ENCODE results near the gene GPC4. TPM values are rescaled to one million over a fixed set of nuclear protein-coding genes. Genes with fewer than 3 reads are reported as not detected.

The GPC4 gene
- total and polyA plus RNA-seq, 10 of the 15 experiments (the other 5 are each of a cell fraction or from before 2014, with no cell fraction given): 0.04 to 5.8 (median 0.13) TPM

DNA sequence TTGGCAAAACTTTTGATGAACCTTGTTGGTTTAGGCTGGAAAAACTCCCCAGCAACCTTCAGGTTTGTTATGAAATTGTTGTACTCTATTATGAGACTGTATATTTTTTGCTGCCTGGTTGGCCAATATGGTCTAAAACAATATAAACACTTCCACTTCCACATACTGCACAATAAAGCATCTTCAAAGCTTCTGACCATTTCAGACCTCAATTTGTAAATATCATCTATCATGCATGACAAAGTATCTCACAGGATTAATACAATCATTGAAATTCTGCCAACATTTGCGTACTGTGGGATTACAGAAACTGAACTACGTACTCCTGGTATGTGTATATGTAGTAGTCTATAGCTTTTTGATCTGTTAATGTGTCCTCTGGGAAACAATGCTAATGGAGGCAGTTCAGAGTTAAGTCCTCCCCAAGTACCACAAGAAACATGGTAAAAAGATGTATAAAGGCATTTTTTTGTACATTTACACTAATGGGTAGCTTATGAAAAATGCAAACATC lies 40.4 kb downstream of the GPC4 start:
- in situ Hi-C loops (cut with MboI) (no loop called here), intact Hi-C loops (cut with micrococcal nuclease; ENCODE audit: unreplicated experiment) (no loop called here)
- ChIA-PET SMC1A (ENCODE audit: uncharacterized antibody, unreplicated experiment) (interaction anchor here (0.8 to 1.3 kb wide), 3 partner anchors 11 to 35 kb away, joined by 3 read pairs; no protein-coding TSS in a partner anchor), CTCF (interaction anchor here (0.5 to 1.3 kb wide), 4 partner anchors 12 to 40 kb away, joined by 3 read pairs; no protein-coding TSS in a partner anchor), RAD21 (ENCODE audit: unreplicated experiment) (interaction anchor here (0.7 to 2.1 kb wide), 4 partner anchors 11 to 40 kb away, joined by 3 to 6 read pairs (median 4); partner anchors contain the start of gene GPC4), POLR2A (interaction anchor here (0.6 to 3.1 kb wide), 6 partner anchors 13 to 35 kb away, joined by 3 to 9 read pairs (median 3); no protein-coding TSS in a partner anchor)
- Histone ChIP-seq H3K27ac (ENCODE audit: control insufficient read depth, insufficient read depth) (no peak overlapping the region), H3K36me3 (ENCODE audit: control insufficient read depth in 2 of 2, insufficient read depth in 2 of 2, low read length in 1 of 2) (no peaks in the 10 kb centered on the region), H3K4me2 (ENCODE audit: control insufficient read depth, insufficient read depth) (no peak overlapping the region), H3K79me2 (ENCODE audit: control insufficient read depth, insufficient read depth, low read length) (no peaks in the 10 kb centered on the region), H3K9me3 (replicated peaks; ENCODE audit: control insufficient read depth, insufficient read depth, low read length) (no peaks in the 10 kb centered on the region), H3K27me3 (replicated peaks in 1 of 2; ENCODE audit: control insufficient read depth in 2 of 2, insufficient read depth in 2 of 2, low read length in 1 of 2) (no peaks in the 10 kb centered on the region), H3K9ac (ENCODE audit: control insufficient read depth, insufficient read depth, low read length) (no peak overlapping the region), H4K20me1 (ENCODE audit: control insufficient read depth, insufficient read depth) (no peaks in the 10 kb centered on the region), H2AFZ (ENCODE audit: control insufficient read depth, low read depth, low read length) (no peak overlapping the region), H3K4me1 (ENCODE audit: control insufficient read depth, insufficient read depth, low read length) (no peaks in the 10 kb centered on the region), H3K4me3 (no peak overlapping the region)
- ATAC-seq (peak; percentile 69), FAIRE-seq (no peak), DNase-seq (ENCODE audit: low read depth, low spot score) (no peak)
- no TSS peak for BruUV-seq (replicated peaks)
- 37% methylated on average over 2 of the region's 2 CpGs for WGBS (ENCODE audit: insufficient coverage, insufficient replicate concordance, low lambda C conversion rate, missing lambda C conversion rate)
- no peak for TF ChIP-seq CHD1 (IDR thresholded peaks at IDR 0.05; ENCODE audit: low read depth, low read length)
- TF ChIP-seq TAF1 (IDR thresholded peaks at IDR 0.05; ENCODE audit: borderline replicate concordance, low read depth, low read length): no peak
- TF ChIP-seq POLR2AphosphoS5 (IDR thresholded peaks at IDR 0.05; ENCODE audit: low read length): no peak
- TF ChIP-seq, protein P1, sequence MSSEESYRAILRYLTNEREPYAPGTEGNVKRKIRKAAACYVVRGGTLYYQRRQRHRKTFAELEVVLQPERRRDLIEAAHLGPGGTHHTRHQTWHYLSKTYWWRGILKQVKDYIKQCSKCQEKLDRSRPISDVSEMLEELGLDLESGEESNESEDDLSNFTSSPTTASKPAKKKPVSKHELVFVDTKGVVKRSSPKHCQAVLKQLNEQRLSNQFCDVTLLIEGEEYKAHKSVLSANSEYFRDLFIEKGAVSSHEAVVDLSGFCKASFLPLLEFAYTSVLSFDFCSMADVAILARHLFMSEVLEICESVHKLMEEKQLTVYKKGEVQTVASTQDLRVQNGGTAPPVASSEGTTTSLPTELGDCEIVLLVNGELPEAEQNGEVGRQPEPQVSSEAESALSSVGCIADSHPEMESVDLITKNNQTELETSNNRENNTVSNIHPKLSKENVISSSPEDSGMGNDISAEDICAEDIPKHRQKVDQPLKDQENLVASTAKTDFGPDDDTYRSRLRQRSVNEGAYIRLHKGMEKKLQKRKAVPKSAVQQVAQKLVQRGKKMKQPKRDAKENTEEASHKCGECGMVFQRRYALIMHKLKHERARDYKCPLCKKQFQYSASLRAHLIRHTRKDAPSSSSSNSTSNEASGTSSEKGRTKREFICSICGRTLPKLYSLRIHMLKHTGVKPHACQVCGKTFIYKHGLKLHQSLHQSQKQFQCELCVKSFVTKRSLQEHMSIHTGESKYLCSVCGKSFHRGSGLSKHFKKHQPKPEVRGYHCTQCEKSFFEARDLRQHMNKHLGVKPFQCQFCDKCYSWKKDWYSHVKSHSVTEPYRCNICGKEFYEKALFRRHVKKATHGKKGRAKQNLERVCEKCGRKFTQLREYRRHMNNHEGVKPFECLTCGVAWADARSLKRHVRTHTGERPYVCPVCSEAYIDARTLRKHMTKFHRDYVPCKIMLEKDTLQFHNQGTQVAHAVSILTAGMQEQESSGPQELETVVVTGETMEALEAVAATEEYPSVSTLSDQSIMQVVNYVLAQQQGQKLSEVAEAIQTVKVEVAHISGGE (CRISPR knock-in tag; IDR thresholded peaks at IDR 0.05): no peak
- TF ChIP-seq, protein P2, sequence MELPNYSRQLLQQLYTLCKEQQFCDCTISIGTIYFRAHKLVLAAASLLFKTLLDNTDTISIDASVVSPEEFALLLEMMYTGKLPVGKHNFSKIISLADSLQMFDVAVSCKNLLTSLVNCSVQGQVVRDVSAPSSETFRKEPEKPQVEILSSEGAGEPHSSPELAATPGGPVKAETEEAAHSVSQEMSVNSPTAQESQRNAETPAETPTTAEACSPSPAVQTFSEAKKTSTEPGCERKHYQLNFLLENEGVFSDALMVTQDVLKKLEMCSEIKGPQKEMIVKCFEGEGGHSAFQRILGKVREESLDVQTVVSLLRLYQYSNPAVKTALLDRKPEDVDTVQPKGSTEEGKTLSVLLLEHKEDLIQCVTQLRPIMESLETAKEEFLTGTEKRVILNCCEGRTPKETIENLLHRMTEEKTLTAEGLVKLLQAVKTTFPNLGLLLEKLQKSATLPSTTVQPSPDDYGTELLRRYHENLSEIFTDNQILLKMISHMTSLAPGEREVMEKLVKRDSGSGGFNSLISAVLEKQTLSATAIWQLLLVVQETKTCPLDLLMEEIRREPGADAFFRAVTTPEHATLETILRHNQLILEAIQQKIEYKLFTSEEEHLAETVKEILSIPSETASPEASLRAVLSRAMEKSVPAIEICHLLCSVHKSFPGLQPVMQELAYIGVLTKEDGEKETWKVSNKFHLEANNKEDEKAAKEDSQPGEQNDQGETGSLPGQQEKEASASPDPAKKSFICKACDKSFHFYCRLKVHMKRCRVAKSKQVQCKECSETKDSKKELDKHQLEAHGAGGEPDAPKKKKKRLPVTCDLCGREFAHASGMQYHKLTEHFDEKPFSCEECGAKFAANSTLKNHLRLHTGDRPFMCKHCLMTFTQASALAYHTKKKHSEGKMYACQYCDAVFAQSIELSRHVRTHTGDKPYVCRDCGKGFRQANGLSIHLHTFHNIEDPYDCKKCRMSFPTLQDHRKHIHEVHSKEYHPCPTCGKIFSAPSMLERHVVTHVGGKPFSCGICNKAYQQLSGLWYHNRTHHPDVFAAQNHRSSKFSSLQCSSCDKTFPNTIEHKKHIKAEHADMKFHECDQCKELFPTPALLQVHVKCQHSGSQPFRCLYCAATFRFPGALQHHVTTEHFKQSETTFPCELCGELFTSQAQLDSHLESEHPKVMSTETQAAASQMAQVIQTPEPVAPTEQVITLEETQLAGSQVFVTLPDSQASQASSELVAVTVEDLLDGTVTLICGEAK (IDR thresholded peaks at IDR 0.05; ENCODE audit: borderline replicate concordance): no peak
- TF ChIP-seq, protein P3, sequence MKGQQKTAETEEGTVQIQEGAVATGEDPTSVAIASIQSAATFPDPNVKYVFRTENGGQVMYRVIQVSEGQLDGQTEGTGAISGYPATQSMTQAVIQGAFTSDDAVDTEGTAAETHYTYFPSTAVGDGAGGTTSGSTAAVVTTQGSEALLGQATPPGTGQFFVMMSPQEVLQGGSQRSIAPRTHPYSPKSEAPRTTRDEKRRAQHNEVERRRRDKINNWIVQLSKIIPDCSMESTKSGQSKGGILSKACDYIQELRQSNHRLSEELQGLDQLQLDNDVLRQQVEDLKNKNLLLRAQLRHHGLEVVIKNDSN (IDR thresholded peaks at IDR 0.05; ENCODE audit: borderline replicate concordance, extremely low read length, insufficient read depth, low read depth, low read length): no peak
- TF ChIP-seq EP300 (IDR thresholded peaks at IDR 0.05; ENCODE audit: borderline replicate concordance in 1 of 2, control insufficient read depth in 1 of 2, low read depth in 2 of 2, low read length in 2 of 2): peak; percentile 48 to 59; a peak in 2 of 4 replicates
- no peak for TF ChIP-seq CREM (IDR thresholded peaks at IDR 0.05; ENCODE audit: low read depth)
- TF ChIP-seq CBX3 (IDR thresholded peaks at IDR 0.05; ENCODE audit: borderline replicate concordance, low read depth): no peak
- no peak for TF ChIP-seq FOS (IDR thresholded peaks at IDR 0.05; ENCODE audit: borderline replicate concordance, extremely low read depth, insufficient read length)
- no peak for TF ChIP-seq DPF2 (IDR thresholded peaks at IDR 0.05)
- TF ChIP-seq CREB1 (IDR thresholded peaks at IDR 0.05; ENCODE audit: low read depth): no peak
- TF ChIP-seq MXI1 (IDR thresholded peaks at IDR 0.05; ENCODE audit: low read depth, low read length): no peak
- TF ChIP-seq BRCA1 (IDR thresholded peaks at IDR 0.05; ENCODE audit: low read depth, low read length): no peak
- TF ChIP-seq NR2C2 (IDR thresholded peaks at IDR 0.05; ENCODE audit: borderline replicate concordance, control insufficient read depth, insufficient read length, low read depth): no peak
- 0 out of 2 replicates have a peak, but pooled peaks have one; percentile 16 for TF ChIP-seq NR2F1 (conservative IDR thresholded peaks at IDR 0.05)
